GM23338 (cell line): ENCODE results near the gene FRMD1. TPM values are rescaled to one million over a fixed set of nuclear protein-coding genes. Genes with fewer than 3 reads are reported as not detected.

ENCODE experiments used
- ATAC-seq: fragments of 200-7000 bp; cut with Tn5 transposase; 3 replicates; pipeline ENCODE4 v1.9.1; 2020
- DNase-seq: peaks from one replicate; pipeline ENCODE4 v3.0.0-alpha.2; 2015; ENCODE audit warnings: low spot score
- H2AFZ ChIP-seq: fragments of 200-600 bp; sonication (generic); 2 replicates; pipeline ENCODE4 v1.8.0; 2016; ENCODE audit warnings: antibody characterized with exemption, mild to moderate bottlenecking, moderate library complexity
- H3F3A ChIP-seq: fragments of 200-600 bp; sonication (generic); replicated peaks from 2 replicates; pipeline ENCODE4 v1.8.0; 2017; ENCODE audit warnings: antibody characterized with exemption, mixed run types, low read depth
- H3K27ac ChIP-seq: fragments of 200-600 bp; sonication (generic); 2 replicates; pipeline ENCODE4 v1.6.1; 2016; ENCODE audit warnings: low read depth
- H3K27me3 ChIP-seq: fragments of 200-600 bp; sonication (generic); 2 replicates; pipeline ENCODE4 v1.8.0; 2016; ENCODE audit warnings: mild to moderate bottlenecking, mixed run types, moderate library complexity; ENCODE audit not compliant: insufficient read depth
- H3K36me3 ChIP-seq: fragments of 200-600 bp; sonication (generic); 2 replicates; pipeline ENCODE4 v1.8.0; 2016; ENCODE audit warnings: mild to moderate bottlenecking; ENCODE audit not compliant: insufficient read depth
- H3K4me1 ChIP-seq: fragments of 200-600 bp; sonication (generic); 2 replicates; pipeline ENCODE4 v1.8.0; 2016; ENCODE audit warnings: mild to moderate bottlenecking, moderate library complexity; ENCODE audit not compliant: insufficient read depth
- H3K4me2 ChIP-seq: fragments of 200-600 bp; sonication (generic); 2 replicates; pipeline ENCODE4 v1.7.1; 2017; ENCODE audit warnings: mixed run types
- H3K4me3 ChIP-seq: fragments of 200-600 bp; sonication (generic); 2 replicates; pipeline ENCODE4 v1.6.1; 2016; ENCODE audit warnings: mixed run types
- H3K79me2 ChIP-seq: fragments of 200-600 bp; sonication (generic); replicated peaks from 2 replicates; pipeline ENCODE4 v1.8.0; 2017; ENCODE audit warnings: mild to moderate bottlenecking; ENCODE audit not compliant: insufficient read depth
- H3K9me2 ChIP-seq: fragments of 200-600 bp; sonication (generic); 2 replicates; pipeline ENCODE4 v1.8.0; 2017; ENCODE audit not compliant: insufficient read depth
- H4K20me1 ChIP-seq: fragments of 200-600 bp; sonication (generic); replicated peaks from 2 replicates; pipeline ENCODE4 v1.8.0; 2017; ENCODE audit warnings: mild to moderate bottlenecking; ENCODE audit not compliant: insufficient read depth
- H3K27ac Mint-ChIP-seq: 2 replicates; pipeline ENCODE4 v1.8.0; 2020; ENCODE audit warnings: inconsistent platforms, mild to moderate bottlenecking, moderate library complexity, mixed read lengths
- H3K27me3 Mint-ChIP-seq: 3 replicates; pipeline ENCODE4 v1.8.0; 2022; ENCODE audit warnings: low read depth, mild to moderate bottlenecking, moderate library complexity, mixed read lengths, inconsistent platforms; ENCODE audit not compliant: insufficient read depth, poor library complexity
- H3K36me3 Mint-ChIP-seq: 3 replicates; pipeline ENCODE4 v1.8.0; 2021; ENCODE audit warnings: low read depth, mild to moderate bottlenecking, inconsistent platforms, moderate library complexity, mixed read lengths
- H3K4me1 Mint-ChIP-seq: 3 replicates; pipeline ENCODE4 v1.8.0; 2020; ENCODE audit warnings: mild to moderate bottlenecking, inconsistent platforms, mixed read lengths
- H3K4me3 Mint-ChIP-seq: 3 replicates; pipeline ENCODE4 v1.8.0; 2021; ENCODE audit warnings: moderate library complexity, mild to moderate bottlenecking, inconsistent platforms, mixed read lengths
- H3K9me3 Mint-ChIP-seq: 3 replicates; pipeline ENCODE4 v1.8.0; 2020; ENCODE audit warnings: moderate library complexity, mild to moderate bottlenecking, inconsistent platforms, mixed read lengths
- CREB1 ChIP-seq: fragments of 250-450 bp; sonication (Bioruptor Pico); IDR thresholded peaks from 2 replicates; pipeline ENCODE4 v1.5.0; 2020; ENCODE audit warnings: low read depth, mild to moderate bottlenecking, moderate library complexity
- CTCF ChIP-seq, 2 experiments: fragments of 200-600 bp in 1 of 2; sonication (generic) in 1 of 2; conservative IDR thresholded peaks; 2 replicates each; pipeline versions ENCODE4 v1.5.1 to v1.6.1; 2016 to 2017; ENCODE audit warnings: antibody characterized with exemption in 2 of 2, low read depth in 2 of 2, mild to moderate bottlenecking in 2 of 2, moderate library complexity in 1 of 2
- EZH2 ChIP-seq: fragments of 200-600 bp; sonication (generic); IDR thresholded peaks from one replicate; pipeline ENCODE4 v1.8.0; 2017; ENCODE audit warnings: antibody characterized with exemption, mild to moderate bottlenecking, low read depth; ENCODE audit not compliant: unreplicated experiment
- EZH2phosphoT487 ChIP-seq: fragments of 200-600 bp; sonication (generic); IDR thresholded peaks from one replicate; pipeline ENCODE4 v1.8.1; 2018; ENCODE audit warnings: antibody characterized with exemption; ENCODE audit not compliant: unreplicated experiment
- JUNB ChIP-seq: IDR thresholded peaks from one replicate; pipeline ENCODE4 v1.6.1; 2016; ENCODE audit warnings: antibody characterized with exemption; ENCODE audit not compliant: unreplicated experiment
- NANOG ChIP-seq: IDR thresholded peaks from 2 replicates; pipeline ENCODE4 v1.6.1; 2016; ENCODE audit warnings: antibody characterized with exemption, borderline replicate concordance
- STAT1 ChIP-seq: IDR thresholded peaks from one replicate; pipeline ENCODE4 v1.6.1; 2016; ENCODE audit warnings: antibody characterized with exemption; ENCODE audit not compliant: unreplicated experiment
- ZNF114 ChIP-seq: fragments of 250-450 bp; sonication (Bioruptor Pico); IDR thresholded peaks from 2 replicates; pipeline ENCODE4 v1.5.0; 2020; ENCODE audit warnings: mild to moderate bottlenecking, moderate library complexity
- ZNF462 ChIP-seq: fragments of 250-450 bp; sonication (Bioruptor Pico); IDR thresholded peaks from 2 replicates; pipeline ENCODE4 v1.5.0; 2020; ENCODE audit warnings: mild to moderate bottlenecking, moderate library complexity
- polyA plus RNA-seq: library from polyadenylated mRNA; unstranded; fragments of >200 nt; fragmentation: Nextera tagmentation; extraction: Ambion mirVana; gene quantifications from 2 replicates; pipeline ENCODE4 v1.2.1, GENCODE V29; 2016
- total RNA-seq: library from RNA; depleted of rRNA; stranded (reverse); fragments of >200 nt; shearing (Covaris generic); gene quantifications from 2 replicates; pipeline ENCODE4 v1.2.3, GENCODE V29; 2014

FRMD1 gene
- total and polyA plus RNA-seq, 2 experiments from 2014 or later: 1.0 to 2.0 TPM

- Histone ChIP-seq H3K4me3 (no peak overlapping the region), H3K79me2 (no peaks in the 10 kb centered on the region), H3K4me1 (no peaks in the 10 kb centered on the region), H3F3A (0 out of 2 replicates have a peak, but pooled peaks cover 3% of the 10 kb centered on the region), H3K4me2 (no peak overlapping the region), H3K27ac (no peak overlapping the region), H4K20me1 (no peaks in the 10 kb centered on the region), H3K27me3 (no peaks in the 10 kb centered on the region), H2AFZ (no peak overlapping the region), H3K36me3 (no peaks in the 10 kb centered on the region), H3K9me2 (no peaks in the 10 kb centered on the region)
- H3K36me3 Mint-ChIP-seq: no peaks in the 10 kb centered on the region
- H3K27me3 Mint-ChIP-seq: peaks cover 6% of the 10 kb centered on the region
- no peak for TF ChIP-seq JUNB
- no peak for TF ChIP-seq STAT1
- TF ChIP-seq CREB1 (CRISPR knock-in tag): no peak
- H3K27ac Mint-ChIP-seq: no peak overlapping the region
- H3K4me1 Mint-ChIP-seq: peaks cover 7% of the 10 kb centered on the region
- ATAC-seq (no peak; the same call in 2 of the 3 replicates), DNase-seq (no peak)
- no peak overlapping the region for H3K4me3 Mint-ChIP-seq
- H3K9me3 Mint-ChIP-seq: no peaks in the 10 kb centered on the region
Observed at GRCh38 chr6:168072261-168072660, 6.8 kb downstream of the FRMD1 start.

GRCh38 chr6:168071620-168072019 is 7.4 kb downstream of the FRMD1 start:
- ATAC-seq (peak; percentile 96), DNase-seq (peak; percentile 74)
- TF ChIP-seq EZH2 (no peak), EZH2phosphoT487 (no peak), STAT1 (no peak), ZNF462 (CRISPR knock-in tag) (no peak), CTCF (conservative IDR thresholded peaks at IDR 0.05; ENCODE audit: low read depth in 2 of 2) (peak; percentile 54 to 79), ZNF114 (CRISPR knock-in tag) (no peak), CREB1 (CRISPR knock-in tag) (no peak), NANOG (no peak)
- Mint-ChIP-seq H3K27ac (no peak overlapping the region), H3K36me3 (no peaks in the 10 kb centered on the region), H3K4me3 (no peak overlapping the region), H3K4me1 (peaks cover 7% of the 10 kb centered on the region), H3K27me3 (peaks cover 6% of the 10 kb centered on the region), H3K9me3 (no peaks in the 10 kb centered on the region)
- 0 out of 2 replicates have a peak, but pooled peaks cover 3% of the 10 kb centered on the region for H3F3A ChIP-seq
- no peaks in the 10 kb centered on the region for H4K20me1 ChIP-seq
- H2AFZ ChIP-seq: no peak overlapping the region
- H3K36me3 ChIP-seq: no peaks in the 10 kb centered on the region
- no peak overlapping the region for H3K4me2 ChIP-seq
- no peak overlapping the region for H3K27ac ChIP-seq
- no peaks in the 10 kb centered on the region for H3K9me2 ChIP-seq
- H3K27me3 ChIP-seq: no peaks in the 10 kb centered on the region
- no peak overlapping the region for H3K4me3 ChIP-seq
- no peaks in the 10 kb centered on the region for H3K4me1 ChIP-seq
- H3K79me2 ChIP-seq: no peaks in the 10 kb centered on the region
